Gastroesophageal sphincter (tissue), 3 donors: ENCODE measurements around the gene SLC29A4.
"Not testable (repeated sequence)": the region's sequence is repeated elsewhere in the genome, so short reads cannot be mapped to it uniquely, and the experiment has no call there.

Experiments used
- POLR2A ChIP-seq, 2 donors: fragments of 450-650 bp; IDR thresholded peaks; one replicate each; pipeline ENCODE4 v1.6.1; 2017; ENCODE audit warnings: antibody characterized with exemption in 2 of 2, mild to moderate bottlenecking in 2 of 2, moderate library complexity in 1 of 2
- POLR2AphosphoS5 ChIP-seq: sonication (generic); formaldehyde crosslinking; IDR thresholded peaks from one replicate; pipeline ENCODE4 v1.6.1; 2017; ENCODE audit warnings: antibody characterized with exemption
- TF ChIP-seq, protein P1 (sequence below), 4 experiments: fragments of 200-600 bp in 2 of 4; fragments of 450-650 bp in 2 of 4; sonication (generic) in 1 of 4; IDR thresholded peaks; one replicate each; pipeline ENCODE4 v1.5.1; 2017 to 2019; ENCODE audit warnings: antibody characterized with exemption in 4 of 4, mild to moderate bottlenecking in 2 of 4, moderate library complexity in 2 of 4

DNA sequence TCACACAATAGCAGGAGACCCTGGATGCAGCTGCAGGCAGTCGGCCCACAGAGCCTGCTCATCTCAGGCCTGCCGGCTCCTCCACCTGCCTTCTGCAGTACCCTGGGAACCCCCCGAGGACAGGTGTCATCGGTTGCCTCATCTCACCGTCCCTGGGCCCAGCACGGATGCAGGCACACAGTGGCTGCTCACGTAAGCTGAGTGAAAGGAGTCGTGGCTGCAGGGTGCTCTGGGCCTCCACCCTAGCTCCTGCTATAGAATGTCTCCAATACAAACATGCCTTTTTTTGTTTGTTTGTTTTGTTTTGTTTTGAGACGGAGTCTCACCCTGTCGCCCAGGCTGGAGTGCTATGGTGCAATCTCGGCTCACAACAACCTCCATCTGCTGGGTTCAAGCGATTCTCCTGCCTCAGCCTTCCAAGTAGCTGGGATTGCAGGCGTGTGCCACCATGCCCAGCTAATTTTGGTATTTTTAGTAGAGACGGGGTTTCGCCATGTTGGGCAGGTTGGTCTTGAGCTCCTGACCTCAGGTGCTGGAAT lies 22.1 kb upstream of the SLC29A4 start:
- TF ChIP-seq, protein P1, sequence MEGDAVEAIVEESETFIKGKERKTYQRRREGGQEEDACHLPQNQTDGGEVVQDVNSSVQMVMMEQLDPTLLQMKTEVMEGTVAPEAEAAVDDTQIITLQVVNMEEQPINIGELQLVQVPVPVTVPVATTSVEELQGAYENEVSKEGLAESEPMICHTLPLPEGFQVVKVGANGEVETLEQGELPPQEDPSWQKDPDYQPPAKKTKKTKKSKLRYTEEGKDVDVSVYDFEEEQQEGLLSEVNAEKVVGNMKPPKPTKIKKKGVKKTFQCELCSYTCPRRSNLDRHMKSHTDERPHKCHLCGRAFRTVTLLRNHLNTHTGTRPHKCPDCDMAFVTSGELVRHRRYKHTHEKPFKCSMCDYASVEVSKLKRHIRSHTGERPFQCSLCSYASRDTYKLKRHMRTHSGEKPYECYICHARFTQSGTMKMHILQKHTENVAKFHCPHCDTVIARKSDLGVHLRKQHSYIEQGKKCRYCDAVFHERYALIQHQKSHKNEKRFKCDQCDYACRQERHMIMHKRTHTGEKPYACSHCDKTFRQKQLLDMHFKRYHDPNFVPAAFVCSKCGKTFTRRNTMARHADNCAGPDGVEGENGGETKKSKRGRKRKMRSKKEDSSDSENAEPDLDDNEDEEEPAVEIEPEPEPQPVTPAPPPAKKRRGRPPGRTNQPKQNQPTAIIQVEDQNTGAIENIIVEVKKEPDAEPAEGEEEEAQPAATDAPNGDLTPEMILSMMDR (IDR thresholded peaks at IDR 0.05): not testable (repeated sequence)
- not testable (repeated sequence) for TF ChIP-seq POLR2A (IDR thresholded peaks at IDR 0.05); POLR2AphosphoS5
